HG03432 (cell line): ENCODE results near the gene NCKAP5L.

Source experiments
- ATAC-seq: cut with Tn5 transposase; IDR thresholded peaks from one replicate; pipeline ENCODE4 v1.9.1; 2021; ENCODE audit warnings: mild to moderate bottlenecking, moderate library complexity; ENCODE audit not compliant: unreplicated experiment

Gene NCKAP5L

DNA sequence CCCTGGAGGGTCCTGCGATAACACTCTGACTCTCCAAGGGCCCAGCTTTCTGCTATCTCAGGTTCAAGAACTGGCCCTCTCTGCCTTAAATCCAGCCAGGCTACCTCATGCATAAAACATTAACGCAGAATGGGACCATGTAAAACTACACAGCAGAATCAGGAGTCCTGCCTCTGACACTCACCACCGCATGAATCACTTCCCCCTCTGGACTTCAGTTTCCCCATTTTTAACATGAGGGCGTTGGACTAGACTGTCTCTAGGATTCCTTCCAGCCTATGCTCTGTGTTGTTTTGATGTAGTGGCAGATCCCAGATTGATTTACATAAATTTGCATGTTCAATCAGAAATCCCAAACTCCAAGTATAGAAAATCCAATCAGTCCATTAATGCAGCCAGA, 3.3 kb downstream of the NCKAP5L start:
- ATAC-seq = no peak

DNA sequence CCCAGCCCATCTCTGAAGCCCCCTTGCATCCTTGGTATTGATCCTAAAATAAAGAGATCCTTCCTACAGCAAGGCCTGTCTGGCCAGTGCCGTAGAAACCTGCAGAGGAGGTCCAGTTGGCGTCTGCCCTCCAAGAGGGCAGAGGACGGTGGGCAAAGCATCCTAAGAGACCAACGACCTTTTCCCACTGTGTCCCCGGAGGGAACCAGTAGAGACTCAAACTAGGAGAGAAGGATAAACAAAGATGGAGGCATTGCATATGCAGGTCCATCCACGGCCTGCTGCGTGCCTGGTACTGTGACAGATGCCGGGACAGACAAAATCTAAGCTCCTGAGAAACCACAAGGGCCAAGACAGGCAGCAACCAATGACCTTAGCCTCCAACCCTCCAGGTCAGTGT, 3.8 kb downstream of the NCKAP5L start:
- ATAC-seq = no peak

DNA sequence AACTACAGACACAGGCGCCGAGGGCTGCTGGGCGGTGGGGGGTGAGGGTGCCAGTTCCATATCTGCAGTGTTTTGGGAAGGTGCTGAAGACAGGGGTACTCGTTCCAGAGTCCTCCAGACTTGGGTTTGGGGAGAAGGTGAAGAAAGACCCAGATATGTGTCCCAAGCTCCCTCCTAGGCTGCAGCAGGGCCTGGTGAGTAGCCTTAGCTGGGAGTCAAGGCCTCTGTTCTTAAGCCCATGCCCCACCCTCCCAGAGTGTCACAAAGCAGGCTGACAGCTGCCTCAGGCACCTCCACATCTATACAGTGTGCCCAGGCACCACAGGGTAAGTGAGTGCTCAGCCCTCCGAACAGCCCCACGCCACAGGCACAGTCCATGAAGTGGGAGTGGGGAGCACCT, 4.3 kb downstream of the NCKAP5L start:
- ATAC-seq = no peak

- no peak for ATAC-seq
Measured at GRCh38 chr12:49823350-49823749, 4.9 kb downstream of the NCKAP5L start.

GRCh38 chr12:49821373-49822287, 6.6 kb downstream of the NCKAP5L start:
- no peak for ATAC-seq

DNA sequence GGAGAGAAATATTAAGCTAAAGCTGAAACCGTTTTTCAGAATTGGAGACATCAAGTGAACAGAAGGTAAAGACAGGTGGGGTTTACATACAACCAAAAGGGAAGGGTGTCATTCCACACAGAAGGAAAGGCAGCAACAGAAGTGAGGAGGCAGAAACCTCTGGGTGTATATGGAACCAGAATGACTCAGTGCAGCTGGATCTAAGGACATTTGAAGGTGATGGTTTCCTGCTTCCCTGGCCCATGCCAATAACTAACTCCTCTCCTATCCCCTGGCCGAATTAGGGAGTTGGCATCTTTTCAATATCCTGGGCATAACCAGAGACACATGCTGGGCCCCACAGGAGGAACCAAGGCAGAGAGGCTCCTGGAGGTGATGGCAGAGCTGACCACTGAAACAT, 8.4 kb downstream of the NCKAP5L start:
- no peak for ATAC-seq

DNA sequence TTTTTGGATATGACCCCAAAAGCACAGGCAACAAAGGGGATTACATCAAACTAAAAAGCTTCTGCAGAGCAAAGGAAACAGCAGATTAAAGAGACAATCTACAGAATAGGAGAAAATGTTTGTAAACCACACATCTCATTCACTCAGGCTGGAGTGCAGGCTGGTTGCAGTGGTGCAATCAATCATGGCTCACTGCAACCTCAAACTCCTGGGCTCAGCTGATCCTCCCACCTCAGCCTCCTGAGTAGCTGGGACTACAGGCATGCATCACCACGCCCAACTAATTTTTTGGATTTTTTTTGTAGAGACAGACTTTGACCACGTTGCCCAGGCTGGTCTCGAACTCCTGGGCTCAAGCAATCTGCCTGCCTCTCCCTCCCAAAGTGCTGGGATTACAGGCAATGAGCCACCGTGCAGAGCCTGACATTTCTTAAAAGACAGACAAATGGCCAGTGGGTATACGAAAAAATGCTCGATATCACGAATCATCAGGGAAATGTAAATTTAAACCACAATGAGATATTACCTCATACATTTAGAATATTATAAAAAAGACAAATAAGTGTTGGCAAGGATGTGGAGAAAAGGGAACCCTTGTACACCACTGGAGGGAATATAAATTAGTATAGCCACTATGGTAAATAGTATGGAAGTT, 9.8 kb downstream of the NCKAP5L start:
- ATAC-seq = no peak

- no peak for ATAC-seq
Measured at GRCh38 chr12:49813131-49813530, 15.1 kb downstream of the NCKAP5L start.

DNA sequence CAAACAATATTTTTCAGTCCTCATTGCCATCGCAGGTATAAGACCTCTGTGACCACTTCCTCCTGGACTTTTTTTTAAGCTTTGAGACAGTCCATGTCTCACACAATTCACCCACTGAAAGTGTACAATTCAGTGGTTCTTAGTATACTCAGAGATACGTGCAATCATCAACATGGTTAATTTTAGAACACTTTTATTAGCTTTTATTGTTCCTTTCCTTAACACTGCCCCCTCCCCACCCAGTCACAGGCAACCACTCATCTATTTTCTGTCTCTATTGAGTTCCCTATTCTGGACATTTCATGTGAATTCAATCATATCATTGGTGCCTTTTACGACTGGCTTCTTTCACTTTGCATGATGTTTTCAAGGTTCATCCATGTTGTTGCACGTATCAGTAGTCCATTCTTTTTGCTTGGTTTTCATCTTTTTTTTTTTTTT, 16.2 kb downstream of the NCKAP5L start:
- peak; percentile 48 for ATAC-seq

DNA sequence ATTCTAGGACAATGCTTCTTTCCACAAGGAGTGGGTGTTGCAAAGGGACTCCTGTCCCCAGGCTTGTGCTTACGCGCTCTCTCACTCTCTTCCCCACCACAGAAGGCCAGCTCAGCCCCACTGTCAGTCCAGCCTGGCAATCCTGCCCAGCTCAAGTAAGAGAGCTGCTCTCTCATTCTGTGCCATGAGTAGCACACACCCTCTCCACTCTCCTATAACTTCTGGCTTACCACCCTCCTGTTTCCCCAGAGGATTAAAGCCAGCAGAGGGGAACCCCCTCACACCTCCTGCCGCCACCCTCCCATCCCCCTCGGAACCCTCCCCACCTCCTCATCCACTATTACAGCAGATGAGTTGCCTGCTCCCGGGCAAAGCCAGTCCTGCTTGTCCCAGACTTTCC, 17.1 kb downstream of the NCKAP5L start:
- no peak for ATAC-seq

- no peak for ATAC-seq
Measured at GRCh38 chr12:49809906-49810389, 18.3 kb downstream of the NCKAP5L start.

GRCh38 chr12:49809381-49809905, 18.8 kb downstream of the NCKAP5L start:
- no peak for ATAC-seq

- ATAC-seq = no peak
Measured at GRCh38 chr12:49808686-49809380, 19.4 kb downstream of the NCKAP5L start.

DNA sequence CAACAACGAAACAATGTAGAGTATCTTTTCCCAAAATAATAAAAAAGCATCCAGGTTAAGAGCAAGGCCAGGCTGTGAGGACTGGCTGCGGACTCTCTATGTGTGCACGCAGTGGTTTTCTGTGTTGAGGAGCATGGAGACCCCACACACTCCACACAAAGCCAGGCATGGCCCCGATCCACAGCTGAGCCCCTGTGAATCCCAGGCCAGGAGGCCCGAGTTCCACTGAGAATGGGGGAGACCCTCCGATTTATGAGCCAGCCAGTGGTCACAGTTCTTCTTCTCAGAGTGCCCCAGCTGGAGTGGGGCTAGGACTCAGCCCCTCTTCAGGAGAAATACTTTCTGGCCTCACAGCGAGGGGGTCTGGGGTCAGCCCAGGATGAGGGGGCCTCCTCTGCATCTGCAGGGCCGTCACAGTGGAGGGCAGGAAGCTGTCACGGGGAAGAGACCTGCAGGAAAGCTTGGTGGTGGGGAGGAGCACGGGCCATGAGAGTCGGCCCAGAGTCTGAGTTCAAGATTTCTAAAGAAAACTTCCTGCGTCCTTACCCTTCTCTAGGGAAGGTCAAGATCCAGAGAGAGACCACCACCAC, 20.1 kb downstream of the NCKAP5L start:
- no peak for ATAC-seq

- no peak for ATAC-seq
Measured at GRCh38 chr12:49806877-49807276, 21.3 kb downstream of the NCKAP5L start.

GRCh38 chr12:49806321-49806813, 21.8 kb downstream of the NCKAP5L start:
- ATAC-seq = no peak

DNA sequence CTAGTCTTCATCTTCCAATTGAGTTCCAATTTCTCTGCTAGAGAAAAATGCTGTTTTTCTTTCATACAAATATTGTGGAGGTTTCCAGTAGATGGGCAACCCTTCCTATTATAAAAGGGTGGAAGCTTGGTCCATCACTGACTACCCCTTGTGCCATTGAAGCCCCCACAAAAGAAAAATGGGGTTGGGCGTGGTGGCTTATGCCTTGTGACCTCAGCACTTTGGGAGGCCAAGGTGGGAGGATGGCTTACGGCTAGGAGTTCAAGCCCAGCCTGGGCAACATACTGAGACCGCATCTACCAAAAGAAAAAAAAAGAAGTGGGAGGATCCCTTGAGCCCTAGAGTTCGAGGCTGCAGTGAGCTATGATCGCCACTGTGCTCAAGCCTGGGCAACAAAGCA, 22.8 kb downstream of the NCKAP5L start:
- ATAC-seq = no peak

DNA sequence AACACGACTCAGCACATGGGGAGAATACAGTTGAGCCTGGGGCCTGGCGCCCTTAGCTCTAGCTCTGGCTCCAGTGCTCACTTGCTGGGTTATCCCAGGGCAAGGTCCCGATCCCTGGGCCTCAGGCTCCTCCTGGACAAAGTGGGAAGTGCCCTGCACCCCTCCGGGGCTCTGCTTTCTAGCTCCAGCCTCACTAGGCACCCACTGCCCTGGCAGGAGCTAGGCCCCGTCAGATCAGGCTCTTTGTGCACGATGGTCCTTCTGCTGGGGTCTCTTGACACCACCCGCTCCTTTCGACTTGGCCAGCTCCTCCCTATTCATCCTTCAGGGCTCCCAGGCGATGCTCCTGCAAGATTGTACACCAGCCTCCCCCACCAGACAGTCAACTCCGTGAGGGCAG, 23.4 kb downstream of the NCKAP5L start:
- no peak for ATAC-seq

GRCh38 chr12:49803693-49804450, 24.3 kb downstream of the NCKAP5L start:
- no peak for ATAC-seq
